Mammary epithelial cell (primary cell): ENCODE results near the gene ARL10.

ENCODE experiments used
- EZH2 ChIP-seq: IDR thresholded peaks from 2 replicates; pipeline ENCODE4 v1.6.1; 2012; ENCODE audit warnings: low read length, inconsistent platforms, borderline replicate concordance
- TF ChIP-seq, protein P1 (sequence below), 2 donors: IDR thresholded peaks in 1 of 2; conservative IDR thresholded peaks in 1 of 2; 2 replicates each; pipeline ENCODE4 v1.5.1; 2011 to 2012; ENCODE audit warnings: inconsistent platforms in 2 of 2, low read length in 2 of 2, mild to moderate bottlenecking in 2 of 2, control low read depth in 1 of 2, low read depth in 1 of 2; ENCODE audit not compliant: insufficient read depth in 1 of 2; ENCODE audit errors: extremely low read depth in 1 of 2

DNA sequence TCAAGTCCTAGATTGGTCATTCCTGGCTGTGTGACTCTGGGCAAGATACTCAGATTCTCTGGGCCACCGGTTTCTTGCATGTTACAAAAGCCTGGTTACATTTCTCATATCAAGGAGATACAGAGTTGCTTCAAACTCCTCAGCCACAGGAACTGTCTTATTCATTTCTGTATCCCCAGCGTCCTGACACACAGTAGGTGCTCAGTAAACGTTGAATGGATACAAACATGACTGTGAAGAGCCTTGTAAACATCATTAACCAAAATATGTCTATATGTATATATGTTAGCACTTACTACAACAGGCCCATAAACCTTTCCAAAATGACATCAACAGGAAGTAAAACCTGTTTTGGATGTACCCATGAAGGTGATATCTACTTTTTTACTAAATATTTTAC lies 49.4 kb downstream of the ARL10 start:
- TF ChIP-seq, protein P1, sequence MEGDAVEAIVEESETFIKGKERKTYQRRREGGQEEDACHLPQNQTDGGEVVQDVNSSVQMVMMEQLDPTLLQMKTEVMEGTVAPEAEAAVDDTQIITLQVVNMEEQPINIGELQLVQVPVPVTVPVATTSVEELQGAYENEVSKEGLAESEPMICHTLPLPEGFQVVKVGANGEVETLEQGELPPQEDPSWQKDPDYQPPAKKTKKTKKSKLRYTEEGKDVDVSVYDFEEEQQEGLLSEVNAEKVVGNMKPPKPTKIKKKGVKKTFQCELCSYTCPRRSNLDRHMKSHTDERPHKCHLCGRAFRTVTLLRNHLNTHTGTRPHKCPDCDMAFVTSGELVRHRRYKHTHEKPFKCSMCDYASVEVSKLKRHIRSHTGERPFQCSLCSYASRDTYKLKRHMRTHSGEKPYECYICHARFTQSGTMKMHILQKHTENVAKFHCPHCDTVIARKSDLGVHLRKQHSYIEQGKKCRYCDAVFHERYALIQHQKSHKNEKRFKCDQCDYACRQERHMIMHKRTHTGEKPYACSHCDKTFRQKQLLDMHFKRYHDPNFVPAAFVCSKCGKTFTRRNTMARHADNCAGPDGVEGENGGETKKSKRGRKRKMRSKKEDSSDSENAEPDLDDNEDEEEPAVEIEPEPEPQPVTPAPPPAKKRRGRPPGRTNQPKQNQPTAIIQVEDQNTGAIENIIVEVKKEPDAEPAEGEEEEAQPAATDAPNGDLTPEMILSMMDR (conservative IDR thresholded peaks at IDR 0.05 in 1 of 2, IDR thresholded peaks at IDR 0.05 in 1 of 2; ENCODE audit: extremely low read depth in 1 of 2, insufficient read depth in 1 of 2, low read depth in 1 of 2, low read length in 2 of 2) = no peak
- no peak for TF ChIP-seq EZH2
